ENCODE measurements around the gene ANKFN1. TPM values are rescaled to one million over a fixed set of nuclear protein-coding genes. Genes with fewer than 3 reads are reported as not detected.

ANKFN1 gene
- total RNA-seq, 1 experiment from 2014 or later, result 0.32 TPM

DNA sequence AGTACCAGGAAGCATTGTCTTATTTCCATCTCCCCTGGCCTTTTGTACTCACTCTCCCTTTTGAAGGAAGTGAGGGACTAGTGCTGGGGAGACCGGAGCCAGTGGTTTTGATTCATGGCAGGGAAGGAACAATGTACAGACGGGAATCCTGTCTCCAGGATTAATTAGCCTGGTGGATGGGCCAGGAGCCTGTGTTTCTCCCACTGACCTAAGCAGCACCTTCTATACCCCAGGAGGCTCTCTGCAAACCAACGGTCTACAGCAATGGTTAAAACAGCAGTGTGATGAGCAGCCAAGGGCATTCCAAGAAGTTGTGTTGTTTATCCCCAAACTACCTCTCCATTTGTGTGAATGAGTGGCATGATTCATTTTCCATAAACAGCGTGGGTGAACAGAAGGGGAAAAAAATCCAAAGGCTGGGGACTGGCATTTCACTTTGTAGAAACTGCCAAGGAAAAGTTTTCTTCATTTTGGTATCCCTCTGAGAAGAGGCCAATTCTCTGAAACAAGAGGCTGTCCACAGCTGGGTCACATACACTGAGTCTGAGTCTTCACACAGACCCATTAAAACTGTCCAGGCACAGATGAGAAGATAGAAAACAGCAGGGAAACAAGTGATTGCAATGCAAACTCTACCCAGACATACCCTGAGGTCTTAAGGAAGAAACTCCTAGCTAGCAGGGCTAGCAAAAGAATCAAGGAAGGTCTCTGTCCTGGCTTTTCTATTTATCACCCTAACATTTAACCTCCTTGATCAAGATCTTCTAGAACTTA is 18.1 kb downstream of the ANKFN1 start:
- in situ Hi-C loops (cut with HindIII; ENCODE audit: low pct_unique_long_range_greater_than_20kb, low sequenced_read_pairs), result no loop called here
- DNase-seq (ENCODE audit: low read depth, low spot score), result no peak

DNA sequence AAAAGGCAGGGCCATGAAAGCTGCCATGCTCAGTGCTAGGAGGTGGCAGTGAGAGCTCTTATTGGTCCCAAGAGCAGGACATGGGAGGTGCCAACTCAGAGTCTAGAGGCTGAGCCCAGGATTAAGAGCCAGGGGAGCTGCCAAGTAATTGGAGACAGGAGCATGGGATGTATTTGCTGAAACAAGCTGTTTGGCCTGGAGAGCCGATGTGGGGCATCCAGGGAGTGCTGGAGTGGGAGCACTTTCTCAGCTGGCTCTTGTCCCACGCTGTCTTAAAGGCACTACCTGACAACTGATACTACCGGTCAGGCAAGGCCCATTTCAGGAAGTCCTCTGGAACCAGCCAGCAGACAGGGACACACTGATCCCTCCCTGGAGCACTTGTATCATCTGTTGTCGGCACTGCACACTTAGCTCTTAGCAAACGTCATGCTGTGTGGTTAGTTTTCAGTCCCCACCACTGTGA is 19.3 kb downstream of the ANKFN1 start:
- DNase-seq (ENCODE audit: low read depth, low spot score), result no peak

DNA sequence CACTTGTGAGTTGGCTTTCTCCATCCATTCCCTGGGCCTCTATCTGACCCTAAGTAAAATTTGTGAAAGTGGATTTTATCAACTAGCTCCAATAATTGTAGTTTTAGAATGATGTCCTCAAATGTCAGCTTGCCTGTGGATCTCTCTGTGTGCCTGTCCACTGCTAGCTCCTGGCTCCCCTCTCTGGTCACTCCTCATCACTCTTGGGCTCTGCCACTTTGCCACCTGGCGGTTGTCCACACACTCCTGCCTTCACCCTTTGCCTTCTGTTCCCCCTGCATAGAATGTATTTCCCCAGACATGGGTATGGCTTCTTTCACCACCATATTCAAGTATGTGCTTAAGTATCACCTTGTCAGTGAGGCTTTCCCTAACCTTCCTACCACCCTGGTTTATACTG is 19.8 kb downstream of the ANKFN1 start:
- DNase-seq (ENCODE audit: low read depth, low spot score), result peak; percentile 22
- in situ Hi-C loops (cut with HindIII; ENCODE audit: low pct_unique_long_range_greater_than_20kb, low sequenced_read_pairs), result no loop called here

More for the DNA sequence above, 19.3 kb downstream of the ANKFN1 start:
- in situ Hi-C loops (cut with HindIII; ENCODE audit: low pct_unique_long_range_greater_than_20kb, low sequenced_read_pairs), result no loop called here

DNA sequence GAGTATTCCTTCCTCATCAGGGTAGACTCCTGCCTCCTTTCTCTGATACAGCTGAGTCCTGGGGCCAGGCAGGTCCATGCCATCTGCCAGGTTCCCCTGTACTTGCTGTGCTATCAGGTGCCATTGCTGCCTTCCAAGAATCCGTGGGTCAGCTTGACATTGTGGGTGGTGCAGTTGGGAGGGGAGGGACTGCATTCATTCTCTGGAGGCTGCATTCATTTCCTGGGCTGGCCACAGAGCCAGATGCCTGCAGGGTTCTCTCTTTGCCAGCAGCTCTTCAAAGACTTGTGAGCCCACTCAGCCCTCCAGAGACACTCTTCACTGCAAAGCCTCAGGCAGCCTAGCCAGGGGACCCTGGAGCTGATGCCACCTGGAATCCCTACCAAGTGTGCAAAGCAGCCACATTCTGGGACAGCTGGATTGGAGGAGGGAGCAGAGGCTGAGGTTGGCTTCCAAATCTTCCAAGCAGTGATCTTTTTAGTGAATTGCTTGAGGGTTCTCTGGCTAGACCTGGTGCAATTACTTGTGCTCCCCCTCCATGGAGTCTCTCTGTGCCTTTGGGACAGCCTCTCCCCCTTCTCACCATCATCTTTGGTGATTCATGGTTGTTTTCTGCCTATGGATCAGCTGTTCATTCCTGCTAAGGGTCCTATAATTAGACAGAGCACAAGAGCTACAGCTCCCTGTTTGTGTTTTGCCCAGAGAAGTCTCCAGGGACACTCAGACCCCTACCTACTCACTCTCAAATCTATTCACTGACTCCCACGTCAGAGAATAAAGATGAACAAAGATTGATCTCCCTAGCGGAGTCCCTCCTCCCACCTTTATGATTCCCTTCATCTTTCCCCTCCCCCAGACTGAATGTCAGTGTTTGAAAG is 20.9 kb downstream of the ANKFN1 start:
- no peak for DNase-seq (ENCODE audit: low read depth, low spot score)
- in situ Hi-C loops (cut with HindIII; ENCODE audit: low pct_unique_long_range_greater_than_20kb, low sequenced_read_pairs), result no loop called here

DNA sequence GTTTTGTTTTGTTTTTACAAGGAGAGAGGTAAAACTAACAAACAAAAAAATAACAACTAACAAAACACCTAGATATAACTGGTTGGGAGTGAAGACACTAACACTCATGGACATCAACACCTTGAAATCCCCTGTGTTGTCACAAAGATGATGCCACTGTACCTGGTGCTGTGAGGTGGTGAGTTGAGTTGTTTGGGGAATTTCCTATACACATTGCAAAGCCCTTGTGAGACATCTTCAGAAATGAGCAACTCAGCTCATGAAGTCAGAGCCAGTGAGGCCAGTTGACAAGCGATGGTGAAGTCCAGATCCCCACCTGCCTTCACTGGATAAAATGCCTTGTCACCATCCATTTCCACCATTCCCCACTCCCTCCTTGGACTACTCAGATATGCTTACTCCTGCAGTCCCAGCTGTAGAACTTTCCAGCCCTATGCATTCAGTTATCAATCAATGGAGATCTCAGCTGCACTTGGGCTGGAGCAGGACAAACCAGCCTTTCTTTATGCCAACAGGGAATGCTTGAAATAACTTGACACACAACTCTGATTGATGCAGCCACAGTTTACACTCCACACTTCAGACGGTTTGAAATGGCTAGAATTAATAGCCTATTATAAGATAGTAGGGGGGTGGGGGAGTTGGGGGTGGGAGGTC is 22.2 kb downstream of the ANKFN1 start:
- in situ Hi-C loops (cut with HindIII; ENCODE audit: low pct_unique_long_range_greater_than_20kb, low sequenced_read_pairs), result no loop called here
- DNase-seq (ENCODE audit: low read depth, low spot score), result no peak

DNA sequence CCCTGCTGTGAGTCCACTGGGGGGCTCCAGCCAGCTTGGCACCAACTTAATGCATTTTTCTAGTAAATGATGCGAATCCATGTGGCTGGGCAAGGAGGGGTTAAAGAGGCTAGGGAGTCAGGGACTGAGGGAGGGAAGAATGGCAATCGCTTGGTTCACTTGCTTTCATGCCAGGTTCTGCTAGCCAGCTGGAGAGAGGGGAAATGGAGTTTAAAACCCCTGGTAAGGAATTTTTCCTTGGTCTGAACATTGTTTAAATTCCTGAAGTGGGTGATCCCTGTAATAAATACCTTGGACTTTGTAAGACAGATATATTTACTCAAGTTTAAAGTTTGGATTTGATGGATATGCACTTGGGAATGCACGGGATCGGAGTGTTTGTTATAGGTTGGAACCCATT is 22.8 kb downstream of the ANKFN1 start:
- no peak for DNase-seq (ENCODE audit: low read depth, low spot score)
- in situ Hi-C loops (cut with HindIII; ENCODE audit: low pct_unique_long_range_greater_than_20kb, low sequenced_read_pairs), result no loop called here

DNA sequence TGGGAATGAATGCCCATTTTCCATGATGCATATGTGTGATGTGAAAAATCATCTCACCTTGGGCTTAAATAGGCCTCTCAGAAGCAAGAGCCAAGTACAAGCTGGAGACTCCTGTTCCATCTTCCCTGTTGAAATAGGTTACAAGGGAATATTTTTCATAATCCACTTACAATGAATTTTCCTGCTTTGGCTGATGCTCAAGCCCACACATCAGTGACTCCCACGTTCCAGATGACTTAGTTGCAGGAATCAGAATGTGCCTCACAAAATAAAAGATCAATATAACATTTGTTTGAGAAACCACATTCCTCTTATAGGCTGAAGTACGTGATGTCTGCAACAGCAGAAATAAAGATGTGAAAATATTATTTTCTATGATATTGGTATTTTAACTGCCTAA is 24.1 kb downstream of the ANKFN1 start:
- no peak for DNase-seq (ENCODE audit: low read depth, low spot score)
- in situ Hi-C loops (cut with HindIII; ENCODE audit: low pct_unique_long_range_greater_than_20kb, low sequenced_read_pairs), result no loop called here

DNA sequence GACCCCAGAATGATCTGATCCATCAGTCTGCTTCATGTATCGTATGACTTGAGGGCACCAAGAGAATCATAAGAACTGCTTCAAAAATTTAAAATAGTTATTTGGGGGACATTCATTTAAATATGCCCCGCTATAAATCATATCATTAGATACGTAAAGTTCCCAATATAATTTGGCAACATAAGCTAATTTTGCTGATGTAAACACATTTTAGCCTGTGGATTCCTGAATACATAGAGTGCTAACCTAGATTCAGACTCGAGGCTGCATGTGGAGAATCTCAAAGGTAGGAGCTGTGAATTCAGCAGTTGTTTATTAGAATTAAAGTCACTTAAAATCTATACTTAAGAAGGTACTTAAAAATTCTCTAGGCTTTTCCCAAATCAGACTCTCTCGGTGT is 24.9 kb downstream of the ANKFN1 start:
- in situ Hi-C loops (cut with HindIII; ENCODE audit: low pct_unique_long_range_greater_than_20kb, low sequenced_read_pairs), result no loop called here
- DNase-seq (ENCODE audit: low read depth, low spot score), result no peak

DNA sequence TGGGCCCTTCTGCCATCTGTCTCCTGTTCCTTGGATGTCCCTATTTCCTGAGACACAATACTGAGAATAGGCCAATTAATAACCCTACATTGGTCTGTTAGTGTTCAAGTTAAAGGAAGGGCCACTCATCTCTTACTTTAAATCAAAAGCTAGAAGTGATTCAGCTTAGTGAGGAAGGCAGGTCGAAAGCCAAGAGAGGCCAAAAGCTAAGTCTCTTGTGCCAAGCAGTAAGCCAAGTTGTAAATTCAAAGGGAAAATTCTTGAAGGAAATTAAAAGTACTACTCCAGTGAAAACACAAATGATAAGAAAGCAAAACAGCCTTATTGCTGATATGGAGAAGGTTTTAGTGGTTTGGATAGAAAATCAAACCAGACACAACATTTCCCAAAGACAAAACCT is 28.8 kb downstream of the ANKFN1 start:
- DNase-seq (ENCODE audit: low read depth, low spot score), result no peak
- in situ Hi-C loops (cut with HindIII; ENCODE audit: low pct_unique_long_range_greater_than_20kb, low sequenced_read_pairs), result no loop called here

DNA sequence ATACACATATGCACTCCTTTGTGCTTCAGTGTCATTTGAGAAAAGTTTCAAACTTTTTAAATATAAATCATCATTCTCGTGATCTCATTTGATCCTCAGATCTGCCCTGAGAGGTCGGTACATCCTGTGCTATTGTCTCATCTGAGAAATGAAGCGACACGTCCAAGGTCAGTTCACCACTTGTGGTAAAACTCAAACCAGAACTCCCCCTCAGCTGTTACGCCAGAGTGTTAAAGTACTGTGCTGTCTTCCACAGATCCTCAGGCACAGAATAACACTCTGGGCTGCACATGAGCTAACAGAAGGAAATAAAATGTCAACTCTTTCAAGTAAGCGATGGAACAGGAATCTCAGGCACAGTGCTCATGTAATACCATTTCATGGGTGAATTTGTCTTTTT is 31.4 kb downstream of the ANKFN1 start:
- DNase-seq (ENCODE audit: low read depth, low spot score), result no peak
- in situ Hi-C loops (cut with HindIII; ENCODE audit: low pct_unique_long_range_greater_than_20kb, low sequenced_read_pairs), result no loop called here

DNA sequence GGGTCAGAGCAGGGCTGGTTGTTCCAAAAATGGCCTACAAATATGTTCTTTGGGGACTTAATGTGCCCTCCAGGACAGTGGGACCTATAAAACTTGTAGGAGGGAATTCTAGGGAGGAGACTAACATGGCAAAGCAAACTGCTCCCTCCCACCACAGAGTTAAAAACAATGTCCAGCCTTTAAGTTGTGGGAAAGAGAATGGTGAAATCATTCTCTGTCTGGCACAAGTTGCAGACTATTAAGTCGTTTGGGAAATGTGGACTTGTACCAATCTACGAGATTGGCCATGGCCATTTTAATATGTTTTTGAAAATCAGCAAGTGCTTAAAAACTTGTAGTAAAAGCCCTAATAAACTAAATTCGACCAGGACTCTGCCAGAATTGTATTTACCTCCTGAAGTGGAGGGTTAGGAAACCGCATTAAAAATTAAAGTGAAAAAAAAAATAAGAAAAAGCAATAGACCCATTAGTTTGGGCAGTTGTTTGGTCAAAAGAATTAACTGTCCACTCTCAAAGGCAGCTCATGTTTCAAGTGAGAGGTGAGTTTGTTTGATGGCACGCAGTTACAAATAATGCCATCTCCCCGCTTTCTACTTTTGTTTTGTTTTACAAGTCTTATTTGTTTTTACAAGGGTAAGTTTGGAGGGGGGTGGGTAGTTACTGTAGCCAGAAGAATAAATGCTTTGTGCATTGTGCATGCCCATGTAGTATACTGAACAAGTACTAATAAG is 32.4 kb downstream of the ANKFN1 start:
- DNase-seq (ENCODE audit: low read depth, low spot score), result no peak
- in situ Hi-C loops (cut with HindIII; ENCODE audit: low pct_unique_long_range_greater_than_20kb, low sequenced_read_pairs), result no loop called here

DNA sequence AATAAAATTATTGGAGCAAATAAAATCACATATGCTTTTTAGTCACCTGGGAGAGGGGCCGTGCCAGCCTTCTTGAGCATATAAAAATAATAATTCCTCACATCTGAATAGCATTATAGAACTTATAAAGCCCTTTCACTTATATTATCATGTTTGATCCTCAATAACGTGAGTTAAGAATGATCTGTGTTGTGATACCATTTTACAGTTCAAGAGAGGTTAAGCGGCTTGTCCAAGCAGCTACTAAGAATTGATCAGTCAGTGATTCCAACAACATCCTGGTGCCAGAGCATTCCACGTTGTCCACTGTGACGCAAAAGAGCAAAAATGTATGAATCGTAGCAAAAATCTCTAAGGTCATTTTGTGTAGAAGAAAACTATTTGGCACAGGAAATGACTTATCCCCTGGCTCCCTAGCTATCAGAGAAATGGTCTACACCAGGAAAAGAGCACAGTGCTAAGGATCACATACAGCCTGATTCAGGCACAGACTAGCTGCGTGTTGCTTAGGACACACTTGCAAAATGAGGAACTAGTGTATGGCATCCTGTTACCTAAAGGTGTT is 33.0 kb downstream of the ANKFN1 start:
- in situ Hi-C loops (cut with HindIII; ENCODE audit: low pct_unique_long_range_greater_than_20kb, low sequenced_read_pairs), result no loop called here
- peak; percentile 18 for DNase-seq (ENCODE audit: low read depth, low spot score)

DNA sequence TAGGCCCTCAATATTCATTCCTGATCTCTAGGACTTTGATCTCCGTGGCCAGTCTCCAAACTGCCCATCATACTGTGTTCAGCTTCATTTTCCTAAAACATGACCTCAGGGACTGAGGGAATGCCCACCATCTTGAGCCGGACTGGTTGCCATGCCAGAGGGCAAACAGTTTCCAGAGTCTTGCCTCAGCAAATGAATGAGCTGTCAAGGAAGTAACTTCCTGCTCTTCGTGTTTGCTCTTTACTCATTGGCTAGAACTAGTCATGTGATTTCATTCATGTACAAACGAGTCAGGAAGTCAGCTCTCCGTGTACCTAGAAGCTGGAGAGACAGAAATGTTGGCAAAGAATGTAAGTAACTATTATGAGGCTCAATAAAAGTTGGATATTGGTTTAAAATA is 50.2 kb downstream of the ANKFN1 start:
- peak; percentile 57 for DNase-seq (ENCODE audit: low read depth, low spot score)
- in situ Hi-C loops (cut with HindIII; ENCODE audit: low pct_unique_long_range_greater_than_20kb, low sequenced_read_pairs), result no loop called here

DNA sequence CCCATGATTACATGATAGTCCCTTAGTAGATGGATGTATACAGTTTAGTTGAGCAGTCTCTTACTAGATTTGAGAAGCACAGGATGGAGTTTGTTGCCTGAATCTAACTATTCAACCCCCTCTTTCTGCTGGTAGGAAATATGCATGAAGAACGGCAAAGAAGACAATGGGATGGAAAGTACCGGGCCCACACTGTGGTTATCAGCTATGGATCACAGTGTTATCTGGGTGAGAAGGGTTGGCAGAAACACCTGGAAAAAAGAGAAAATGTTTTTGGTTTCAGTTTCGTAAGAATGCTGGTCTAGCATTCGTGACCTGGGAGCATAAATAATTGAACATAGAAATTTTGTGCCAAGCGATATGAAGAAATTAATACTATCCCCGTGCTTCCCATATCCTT is 53.1 kb downstream of the ANKFN1 start:
- in situ Hi-C loops (cut with HindIII; ENCODE audit: low pct_unique_long_range_greater_than_20kb, low sequenced_read_pairs), result no loop called here

DNA sequence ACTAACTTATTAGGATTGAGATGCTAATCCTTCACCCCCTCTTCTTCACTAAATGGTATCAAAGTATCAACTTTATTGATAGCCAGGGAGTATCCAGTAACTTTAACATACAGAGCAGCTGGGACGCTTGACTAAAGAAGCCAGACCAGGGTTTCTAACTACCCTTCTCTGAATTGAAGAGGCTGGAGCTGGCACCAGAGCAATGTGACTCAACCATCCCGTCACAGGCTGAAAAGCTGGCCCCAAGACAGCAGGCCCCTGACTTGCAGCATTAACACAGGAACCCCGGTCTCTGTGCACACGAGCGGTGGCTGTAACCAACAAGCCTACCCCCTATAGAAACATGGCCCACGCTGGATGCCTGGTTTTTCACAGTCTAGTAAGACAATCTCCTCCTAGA is 59.8 kb downstream of the ANKFN1 start:
- in situ Hi-C loops (cut with HindIII; ENCODE audit: low pct_unique_long_range_greater_than_20kb, low sequenced_read_pairs), result no loop called here
- no peak for DNase-seq (ENCODE audit: low read depth, low spot score)

More for the DNA sequence above, 53.1 kb downstream of the ANKFN1 start:
- DNase-seq (ENCODE audit: low read depth, low spot score), result no peak

DNA sequence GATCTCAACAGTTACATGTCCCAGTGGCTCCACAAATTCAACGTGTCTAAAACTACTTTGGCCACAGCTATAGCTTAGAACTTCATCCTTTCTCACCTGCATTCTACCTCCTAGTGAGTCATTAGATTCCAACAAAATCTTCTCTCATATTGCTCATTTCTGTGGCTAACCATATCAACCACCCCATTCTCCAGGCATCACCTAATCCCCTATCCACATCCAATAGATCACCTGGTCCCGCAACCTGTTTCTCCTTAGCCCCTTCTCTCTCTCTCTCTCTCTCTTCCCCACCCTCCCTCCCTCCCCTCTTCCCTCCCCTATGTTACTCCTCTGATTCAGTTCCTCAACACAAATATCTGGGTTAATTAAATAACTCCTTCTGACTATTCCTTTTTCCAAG is 64.6 kb downstream of the ANKFN1 start:
- DNase-seq (ENCODE audit: low read depth, low spot score), result no peak
- in situ Hi-C loops (cut with HindIII; ENCODE audit: low pct_unique_long_range_greater_than_20kb, low sequenced_read_pairs), result no loop called here

DNA sequence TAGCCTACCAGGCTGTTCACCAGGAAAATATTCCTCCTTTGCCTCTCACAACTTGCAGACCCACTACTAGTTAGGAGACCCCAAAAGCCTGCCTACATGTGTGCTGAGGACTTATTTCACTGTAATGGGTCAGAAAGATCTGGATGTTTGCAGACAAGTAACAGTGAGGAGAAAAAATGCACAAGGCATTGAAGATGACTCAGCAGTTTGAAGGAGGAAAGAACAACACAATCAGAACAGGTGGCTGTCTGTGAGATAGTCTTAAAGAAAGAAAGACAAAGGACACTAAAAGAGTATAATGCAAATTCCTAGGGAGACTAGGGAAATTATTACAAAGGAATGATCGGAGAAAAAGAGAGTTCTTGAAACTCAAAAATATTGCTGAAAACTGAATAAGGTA is 69.0 kb downstream of the ANKFN1 start:
- no peak for DNase-seq (ENCODE audit: low read depth, low spot score)

More for the DNA sequence above, 69.0 kb downstream of the ANKFN1 start:
- in situ Hi-C loops (cut with HindIII; ENCODE audit: low pct_unique_long_range_greater_than_20kb, low sequenced_read_pairs), result no loop called here
